Activated CD8-positive, alpha-beta memory T cell treated with anti-CD3 and anti-CD28 coated beads for 1 hour (primary cell): ENCODE data around the gene TNS1.

Source experiments
- DNase-seq, 2 donors: peaks; one replicate each; pipeline ENCODE4 v3.0.0-alpha.2; 2020; ENCODE audit warnings: low read depth in 1 of 2; ENCODE audit errors: extremely low read depth in 1 of 2

Gene TNS1

DNA sequence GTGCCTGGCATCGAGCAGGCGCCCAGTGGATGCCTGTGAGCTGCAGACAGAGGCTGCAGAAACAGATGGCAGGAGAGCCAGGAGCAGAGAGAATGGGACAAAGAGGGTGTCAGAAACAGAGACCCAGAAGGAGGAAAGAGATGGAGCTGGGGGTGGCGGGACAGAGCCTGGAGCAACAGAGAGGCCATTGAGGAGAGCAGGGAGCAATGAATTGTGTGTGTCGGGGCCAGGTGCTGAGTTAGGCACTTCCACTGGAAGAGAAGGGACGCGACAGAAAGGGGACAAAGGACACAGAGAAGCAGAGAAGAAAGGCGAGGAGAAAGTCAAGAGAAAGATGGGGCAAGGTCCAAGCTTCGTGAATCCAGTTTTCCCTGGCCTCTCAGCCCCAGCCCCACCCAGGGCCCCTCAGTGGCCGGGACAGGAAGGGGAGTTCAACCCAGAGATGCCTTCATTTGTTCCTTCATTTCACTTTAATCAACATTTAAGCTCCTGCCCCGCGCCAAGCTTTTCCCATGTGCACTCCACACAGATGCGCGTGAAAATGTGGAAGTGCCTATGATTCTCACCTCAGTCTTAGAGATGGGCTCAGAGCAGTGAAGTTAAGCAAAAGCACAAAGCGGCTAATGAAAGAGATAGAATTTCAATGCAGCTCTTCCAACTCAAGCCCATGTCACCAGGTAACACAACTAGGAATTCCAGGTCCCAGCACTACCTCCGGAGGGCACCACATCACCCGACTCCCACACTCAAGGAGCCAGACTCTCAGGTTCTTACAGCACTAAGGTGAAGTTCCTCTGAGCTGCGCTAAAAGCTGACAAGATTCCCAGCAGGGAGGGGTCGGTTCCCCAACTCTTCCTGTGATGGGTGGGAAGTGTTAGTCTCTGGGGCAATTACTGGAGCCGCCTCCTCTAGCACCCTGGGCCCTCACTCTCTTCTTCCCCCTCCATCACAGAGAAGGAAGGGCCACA is 55.1 kb downstream of the TNS1 start:
- no peak for DNase-seq

DNA sequence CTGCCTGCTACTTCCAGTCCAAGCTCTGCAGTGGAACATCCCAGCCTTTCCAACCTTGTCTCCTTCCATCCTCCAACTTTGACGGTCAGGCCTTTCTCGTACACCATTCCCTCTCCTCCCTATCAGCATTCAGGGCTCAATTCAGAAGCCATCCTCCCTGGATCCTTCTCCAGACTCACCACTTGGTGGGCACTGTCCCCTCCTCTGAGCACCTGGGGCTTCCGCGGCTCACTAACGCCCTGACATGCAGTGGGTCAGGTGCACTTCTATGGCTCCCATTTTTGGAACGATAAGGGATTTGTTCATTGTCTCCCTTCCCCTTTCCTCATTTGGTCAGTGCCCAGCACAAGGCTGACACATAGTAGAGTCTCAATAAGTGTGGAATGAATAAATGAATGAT is 56.7 kb downstream of the TNS1 start:
- DNase-seq, result no peak

- no peak for DNase-seq
Observed at GRCh38 chr2:217945530-217945929, 57.3 kb downstream of the TNS1 start.

DNA sequence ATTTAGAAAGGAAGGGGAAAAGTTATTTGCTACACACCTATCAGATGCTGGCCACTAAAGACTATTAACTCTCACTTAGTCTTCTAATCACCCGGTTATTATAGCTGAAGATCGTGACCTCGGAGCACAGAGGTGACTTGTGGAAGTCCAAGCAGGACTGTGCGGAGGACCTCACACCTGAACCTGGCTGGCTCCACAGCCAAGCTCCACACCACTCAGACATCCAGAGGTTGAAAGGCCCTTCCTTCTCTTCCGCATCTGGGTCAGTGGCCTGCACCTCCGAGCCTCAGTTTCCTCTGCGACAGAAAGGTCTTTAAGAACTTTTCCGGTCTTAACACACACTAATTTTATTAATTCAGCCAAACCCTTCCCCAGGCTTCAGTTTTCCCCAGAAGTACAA is 57.9 kb downstream of the TNS1 start:
- DNase-seq, result no peak

- no peak for DNase-seq
Observed at GRCh38 chr2:217944366-217944765, 58.4 kb downstream of the TNS1 start.

DNA sequence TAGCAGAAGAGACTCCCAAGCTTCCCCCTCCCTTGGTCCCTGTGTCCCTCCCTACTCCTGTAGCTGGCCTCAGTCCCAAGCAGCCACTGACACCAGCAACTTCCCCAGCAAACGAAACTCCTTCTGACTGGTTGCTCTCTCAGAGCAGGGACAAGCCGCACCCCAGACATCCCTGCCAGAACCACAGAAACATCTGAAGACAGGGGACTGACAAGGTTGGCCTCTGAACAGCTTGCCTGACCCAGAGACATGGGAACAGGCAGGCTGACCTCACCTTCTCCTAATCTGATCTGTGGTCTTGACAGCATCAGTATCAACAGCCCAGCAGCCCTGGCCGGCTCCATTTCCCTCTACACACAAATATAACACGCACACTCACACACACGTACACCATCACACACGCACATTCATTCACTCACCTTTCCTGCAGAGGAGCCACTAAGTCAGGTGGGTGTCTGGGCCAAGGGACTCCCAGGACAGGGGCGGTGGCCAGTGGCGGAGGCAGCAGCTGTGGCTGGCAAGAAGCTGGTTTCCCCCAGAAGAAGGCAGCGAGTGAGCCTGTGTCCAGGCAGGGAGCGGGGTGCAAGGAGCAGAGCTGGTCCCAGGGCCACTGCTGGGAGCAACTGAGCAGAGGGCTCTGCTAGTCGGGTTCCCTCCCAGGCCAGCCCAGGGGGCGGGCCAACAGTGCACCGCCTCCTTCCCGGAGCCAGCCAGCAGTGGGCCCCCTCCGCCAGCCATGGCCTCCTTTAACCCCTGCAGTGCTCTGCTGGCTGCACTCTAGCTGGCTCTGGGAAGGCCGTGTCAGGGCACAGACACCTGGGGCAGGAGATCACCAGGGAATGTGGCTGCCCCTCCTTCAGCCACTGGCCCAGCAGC is 59.1 kb downstream of the TNS1 start:
- DNase-seq, result no peak

DNA sequence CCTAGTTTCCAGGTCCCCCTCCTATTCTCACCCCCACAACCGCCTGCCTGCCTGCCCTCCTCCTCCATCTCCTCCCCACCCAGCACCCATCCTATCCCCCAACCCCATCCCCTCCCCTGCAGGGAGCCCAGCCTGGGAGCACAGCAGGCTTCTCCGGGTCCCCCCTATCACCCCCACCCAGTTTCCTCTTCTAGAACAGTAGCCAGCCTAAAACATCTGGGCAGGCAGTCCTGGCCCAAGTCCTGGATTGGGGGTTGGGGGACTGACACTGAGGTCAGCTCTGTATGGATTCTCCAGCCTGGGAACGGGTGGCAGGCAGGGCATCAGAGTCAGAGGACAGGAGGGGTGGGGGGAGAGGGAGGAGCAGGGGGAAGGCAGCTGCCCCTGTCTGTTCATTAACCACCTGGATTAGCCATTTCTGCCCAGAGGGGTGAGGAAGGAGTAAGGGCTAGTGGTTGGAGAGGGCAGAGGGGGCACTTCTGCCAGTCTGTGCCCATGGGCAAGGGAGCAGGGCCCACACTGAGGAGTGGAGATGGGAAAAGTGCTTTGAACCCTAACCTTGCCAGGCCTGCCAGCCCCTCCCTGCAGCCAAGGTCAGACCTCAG is 60.0 kb downstream of the TNS1 start:
- DNase-seq, result no peak

GRCh38 chr2:217941886-217942728 is 60.7 kb downstream of the TNS1 start:
- no peak for DNase-seq

GRCh38 chr2:217941339-217941738 is 61.5 kb downstream of the TNS1 start:
- DNase-seq, result no peak

DNA sequence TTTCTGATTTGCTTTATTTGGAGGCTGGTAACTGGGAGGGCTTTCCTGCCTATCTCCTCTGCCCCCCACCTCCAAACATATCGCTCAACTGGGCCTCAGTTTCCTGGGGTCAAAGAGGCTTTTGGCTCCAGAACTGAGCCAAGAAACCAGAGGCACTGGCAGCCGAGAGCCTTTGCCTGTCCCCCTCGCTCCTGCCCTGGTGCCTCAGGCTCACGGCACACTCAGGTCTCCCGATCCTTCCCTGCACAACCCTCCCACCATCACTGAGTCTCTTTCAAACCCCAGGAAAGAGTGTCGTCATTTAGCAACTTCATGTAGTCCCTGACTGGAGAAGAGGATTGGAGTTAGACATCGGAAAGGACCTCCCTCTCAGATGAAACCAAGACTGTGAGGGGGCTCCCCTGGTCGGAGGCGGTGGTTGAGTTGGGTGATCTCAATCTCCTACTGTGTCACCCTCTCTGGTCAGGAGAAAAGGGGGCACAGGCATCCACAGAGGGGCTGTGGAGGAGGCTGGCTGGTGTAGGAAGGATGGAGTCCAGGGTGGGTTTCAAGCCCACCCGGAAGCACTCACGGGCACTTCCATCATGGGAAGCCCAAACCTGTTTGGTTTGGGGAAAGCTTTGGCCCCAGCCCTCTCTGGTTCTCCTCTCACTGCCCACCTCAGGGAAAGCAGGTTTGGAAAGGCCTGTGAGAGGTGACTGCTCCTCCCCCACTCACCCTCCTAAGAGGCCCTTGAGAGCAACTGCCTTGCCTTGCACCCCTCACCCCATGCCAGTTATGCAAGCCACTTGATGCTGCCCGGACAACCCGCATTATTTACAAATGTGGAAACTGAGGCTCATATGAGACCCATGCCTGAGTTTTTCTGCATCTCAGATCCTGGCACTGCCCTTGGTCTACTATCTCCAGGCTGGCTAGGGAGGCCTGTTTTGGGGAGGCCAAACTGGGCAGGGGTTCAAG is 62.3 kb downstream of the TNS1 start:
- DNase-seq, result no peak

GRCh38 chr2:217939629-217940245 is 63.1 kb downstream of the TNS1 start:
- no peak for DNase-seq

DNA sequence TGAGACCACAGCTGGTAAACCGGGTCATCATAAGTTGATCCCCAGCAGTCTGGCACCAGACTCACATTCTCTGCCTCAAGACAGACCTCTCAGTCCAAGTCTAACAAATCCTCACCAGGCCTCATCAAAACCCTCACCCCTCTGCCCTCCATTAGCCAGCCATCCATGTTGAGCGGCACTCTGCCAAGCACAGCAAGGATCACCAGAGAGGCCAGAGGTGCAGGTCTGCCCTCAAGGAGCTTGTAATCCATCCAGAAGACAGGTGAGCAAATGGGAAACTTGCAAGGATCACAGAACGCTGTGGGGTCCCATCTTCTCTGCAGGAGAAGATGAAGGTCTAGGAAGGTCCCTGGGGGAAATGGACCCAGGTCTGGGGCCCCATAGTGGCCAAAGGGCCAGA is 63.6 kb downstream of the TNS1 start:
- DNase-seq, result no peak

DNA sequence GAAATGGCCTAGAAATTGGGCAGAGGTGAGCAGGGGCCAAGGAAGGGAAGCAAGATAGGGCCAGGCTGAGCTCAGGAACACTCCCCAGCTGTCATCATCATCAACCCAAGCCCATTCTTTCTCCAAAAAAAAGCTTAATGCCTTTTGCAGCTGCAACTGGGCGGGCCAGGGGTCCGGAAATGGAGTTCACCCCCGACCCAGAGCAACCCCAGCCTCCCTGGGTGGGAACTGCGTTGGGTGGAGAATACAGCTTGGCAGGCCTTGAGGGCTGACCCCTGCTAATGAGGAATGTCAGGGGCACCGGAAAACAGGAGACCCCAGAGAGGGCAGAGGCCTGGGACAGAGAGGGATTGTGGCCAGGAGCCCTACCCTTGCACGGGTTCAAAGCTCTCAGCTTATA is 64.8 kb downstream of the TNS1 start:
- no peak for DNase-seq

GRCh38 chr2:217937446-217937845 is 65.3 kb downstream of the TNS1 start:
- no peak for DNase-seq

- DNase-seq, result no peak
Observed at GRCh38 chr2:217936952-217937351, 65.8 kb downstream of the TNS1 start.

GRCh38 chr2:217935901-217936684 is 66.7 kb downstream of the TNS1 start:
- DNase-seq, result no peak

DNA sequence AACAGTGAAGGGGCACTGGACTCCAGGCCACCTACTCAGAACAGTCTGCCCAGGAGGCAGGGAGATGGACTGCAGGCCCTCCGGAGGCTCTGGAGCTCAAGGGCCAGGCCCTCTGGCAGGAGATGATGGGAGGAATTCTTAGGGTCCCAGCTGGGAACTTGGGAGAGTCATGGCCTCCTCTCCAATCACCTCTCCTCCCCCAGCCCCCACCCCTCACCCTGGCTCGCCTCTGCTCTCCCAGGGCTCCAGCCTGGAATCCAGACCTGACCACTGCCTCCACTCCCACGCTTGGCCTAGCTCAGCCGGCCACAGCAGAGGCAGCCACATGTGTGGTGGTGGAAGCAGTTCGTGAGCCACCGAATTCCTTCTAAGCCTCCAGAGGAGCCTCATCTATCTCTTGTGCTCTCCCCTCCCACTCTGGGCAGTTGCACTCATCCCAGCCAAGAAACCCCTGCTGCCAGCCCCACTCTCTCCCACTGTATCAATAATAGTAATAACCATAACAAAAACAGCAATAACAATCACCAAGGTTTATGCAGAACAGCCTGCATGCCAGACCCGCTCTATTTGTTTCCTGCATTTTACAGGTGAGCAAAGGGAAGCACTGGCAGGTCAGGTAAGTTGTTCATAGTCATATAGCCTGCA is 67.4 kb downstream of the TNS1 start:
- no peak for DNase-seq
